Measurements from ENCODE around the gene CDK5. TPM values are rescaled to one million over a fixed set of nuclear protein-coding genes. Genes with fewer than 3 reads are reported as not detected.
A peak's percentile ranks its signal among the peaks of the same experiment; 100 is the strongest.

Gene CDK5
- total RNA-seq, 1 donor from 2014 or later, result 47.9 TPM

GRCh38 chr7:151058781-151059366, 1.2 kb upstream of the CDK5 start:
- TF ChIP-seq CTCF (IDR thresholded peaks at IDR 0.05; ENCODE audit: insufficient read depth, low read depth, low read length), result no peak
- no peak for TF ChIP-seq EZH2 (IDR thresholded peaks at IDR 0.05; ENCODE audit: insufficient read depth, low read length)
- peak overlapping the region; percentile 80 for H3K4me3 ChIP-seq (ENCODE audit: insufficient read depth, low read depth, low read length)
- H3K27me3 Mint-ChIP-seq (ENCODE audit: low read depth, unreplicated experiment), result peaks cover 4% of the 10 kb centered on the region
- no peaks in the 10 kb centered on the region for H3K27me3 ChIP-seq (ENCODE audit: insufficient read depth, low read length)
- H3K9me3 ChIP-seq (ENCODE audit: insufficient read depth, low read depth, low read length), result no peaks in the 10 kb centered on the region
- no peak for FAIRE-seq
- H3K9ac ChIP-seq (ENCODE audit: low read length), result peak overlapping the region; percentile 81
- no peaks in the 10 kb centered on the region for H3K36me3 ChIP-seq (ENCODE audit: insufficient read depth, low read length)
- peaks cover 54% of the 10 kb centered on the region for H3K4me1 ChIP-seq (ENCODE audit: insufficient read depth, low read length)
- no peak for DNase-seq (ENCODE audit: low read depth)
- peaks cover 11% of the 10 kb centered on the region for H3K36me3 Mint-ChIP-seq (ENCODE audit: low read depth, unreplicated experiment)
- H3K9me3 Mint-ChIP-seq (ENCODE audit: unreplicated experiment), result peaks cover 1% of the 10 kb centered on the region
- peaks cover 38% of the 10 kb centered on the region for H3K79me2 ChIP-seq (ENCODE audit: insufficient read depth, low read length)
- H3K27ac ChIP-seq (ENCODE audit: low read depth, low read length), result peak overlapping the region; percentile 93
- peak overlapping the region; percentile 91 for H3K4me2 ChIP-seq (ENCODE audit: low read length)
- peak overlapping the region; percentile 94 for H3K4me3 Mint-ChIP-seq (ENCODE audit: unreplicated experiment)
- H2AFZ ChIP-seq (ENCODE audit: low read depth, low read length), result peak overlapping the region; percentile 65
- peak overlapping the region; percentile 97 for H3K27ac Mint-ChIP-seq (ENCODE audit: unreplicated experiment)
- peaks cover 43% of the 10 kb centered on the region for H4K20me1 ChIP-seq (ENCODE audit: insufficient read depth, low read length)
- peaks cover 31% of the 10 kb centered on the region for H3K4me1 Mint-ChIP-seq (ENCODE audit: low read depth, unreplicated experiment)

GRCh38 chr7:151057989-151058780, 488 bp upstream of the CDK5 start:
- FAIRE-seq (no peak), DNase-seq (ENCODE audit: low read depth) (peak; percentile 99)
- no peaks in the 10 kb centered on the region for H3K36me3 ChIP-seq (ENCODE audit: insufficient read depth, low read length)
- Mint-ChIP-seq H3K4me3 (ENCODE audit: unreplicated experiment) (peak overlapping the region; percentile 94), H3K9me3 (ENCODE audit: unreplicated experiment) (peaks cover 1% of the 10 kb centered on the region), H3K36me3 (ENCODE audit: low read depth, unreplicated experiment) (peaks cover 11% of the 10 kb centered on the region), H3K27ac (ENCODE audit: unreplicated experiment) (peak overlapping the region; percentile 97), H3K4me1 (ENCODE audit: low read depth, unreplicated experiment) (peaks cover 30% of the 10 kb centered on the region), H3K27me3 (ENCODE audit: low read depth, unreplicated experiment) (peaks cover 4% of the 10 kb centered on the region)
- peak overlapping the region; percentile 91 for H3K4me2 ChIP-seq (ENCODE audit: low read length)
- H3K9ac ChIP-seq (ENCODE audit: low read length), result peak overlapping the region; percentile 81
- peaks cover 36% of the 10 kb centered on the region for H4K20me1 ChIP-seq (ENCODE audit: insufficient read depth, low read length)
- TF ChIP-seq EZH2 (IDR thresholded peaks at IDR 0.05; ENCODE audit: insufficient read depth, low read length) (no peak), CTCF (IDR thresholded peaks at IDR 0.05; ENCODE audit: insufficient read depth, low read depth, low read length) (no peak)
- peaks cover 47% of the 10 kb centered on the region for H3K4me1 ChIP-seq (ENCODE audit: insufficient read depth, low read length)
- no peaks in the 10 kb centered on the region for H3K27me3 ChIP-seq (ENCODE audit: insufficient read depth, low read length)
- H3K4me3 ChIP-seq (ENCODE audit: insufficient read depth, low read depth, low read length), result peak overlapping the region; percentile 80
- peak overlapping the region; percentile 93 for H3K27ac ChIP-seq (ENCODE audit: low read depth, low read length)
- H3K9me3 ChIP-seq (ENCODE audit: insufficient read depth, low read depth, low read length), result no peaks in the 10 kb centered on the region
- peak overlapping the region; percentile 70 for H2AFZ ChIP-seq (ENCODE audit: low read depth, low read length)
- peaks cover 33% of the 10 kb centered on the region for H3K79me2 ChIP-seq (ENCODE audit: insufficient read depth, low read length)
